Type B pancreatic cell (in vitro differentiated cells): ENCODE results near the gene ZFYVE26. TPM values are rescaled to one million over a fixed set of nuclear protein-coding genes. Genes with fewer than 3 reads are reported as not detected.
"Not testable (repeated sequence)": the region's sequence is repeated elsewhere in the genome, so short reads cannot be mapped to it uniquely, and the experiment has no call there.

Experiments used
- DNase-seq: peaks from one replicate; pipeline ENCODE4 v3.0.0; 2021; ENCODE audit warnings: mixed read lengths; ENCODE audit not compliant: unreplicated experiment; ENCODE audit errors: extremely low spot score
- H3K27ac Mint-ChIP-seq: 2 replicates; pipeline ENCODE4 v1.8.0; 2021; ENCODE audit warnings: mild to moderate bottlenecking, mixed read lengths
- H3K27me3 Mint-ChIP-seq: 2 replicates; pipeline ENCODE4 v1.8.0; 2021; ENCODE audit warnings: mixed read lengths
- H3K36me3 Mint-ChIP-seq: 2 replicates; pipeline ENCODE4 v1.8.0; 2021; ENCODE audit warnings: mixed read lengths
- H3K4me1 Mint-ChIP-seq: one replicate; pipeline ENCODE4 v1.8.0; 2021; ENCODE audit warnings: mixed read lengths; ENCODE audit not compliant: unreplicated experiment
- H3K4me3 Mint-ChIP-seq: 2 replicates; pipeline ENCODE4 v1.8.0; 2021; ENCODE audit warnings: mild to moderate bottlenecking, mixed read lengths
- H3K9me3 Mint-ChIP-seq: 2 replicates; pipeline ENCODE4 v1.8.0; 2021; ENCODE audit warnings: mixed read lengths
- total RNA-seq: library from RNA; stranded (reverse); gene quantifications from 2 replicates; pipeline ENCODE4 v1.2.1, GENCODE V29; 2021; ENCODE audit warnings: low replicate concordance
- TF ChIP-seq, protein P1 (sequence below): fragments of 200-600 bp; sonication (generic); conservative IDR thresholded peaks from 2 replicates; pipeline ENCODE4 v1.5.0; 2021; ENCODE audit warnings: antibody characterized with exemption, mild to moderate bottlenecking

The ZFYVE26 gene
- total RNA-seq, 1 donor from 2014 or later: 36.6 TPM

DNA sequence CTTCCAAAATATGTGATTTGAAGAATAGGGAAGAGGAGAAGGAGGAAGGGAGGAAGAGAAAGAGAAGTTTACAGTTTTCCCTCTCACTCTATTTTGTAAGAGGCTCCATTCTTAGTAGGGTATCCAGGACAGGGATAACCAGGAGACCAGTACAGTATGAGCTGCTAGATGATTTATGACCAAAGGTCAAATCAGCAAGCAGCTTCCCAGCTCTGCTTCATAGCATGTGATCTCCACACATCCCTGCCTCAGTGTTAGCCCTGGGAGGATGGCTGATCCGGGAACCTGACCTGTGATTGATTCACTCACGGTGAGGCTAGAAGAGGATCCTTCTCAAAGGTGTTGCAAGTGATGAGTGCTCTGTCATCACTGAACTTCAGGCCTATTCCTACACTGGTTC, 98.1 kb downstream of the ZFYVE26 start:
- Mint-ChIP-seq H3K4me3 (no peak overlapping the region), H3K36me3 (no peaks in the 10 kb centered on the region), H3K27me3 (peaks cover 15% of the 10 kb centered on the region), H3K9me3 (no peaks in the 10 kb centered on the region), H3K27ac (no peak overlapping the region), H3K4me1 (no peaks in the 10 kb centered on the region)
- TF ChIP-seq, protein P1, sequence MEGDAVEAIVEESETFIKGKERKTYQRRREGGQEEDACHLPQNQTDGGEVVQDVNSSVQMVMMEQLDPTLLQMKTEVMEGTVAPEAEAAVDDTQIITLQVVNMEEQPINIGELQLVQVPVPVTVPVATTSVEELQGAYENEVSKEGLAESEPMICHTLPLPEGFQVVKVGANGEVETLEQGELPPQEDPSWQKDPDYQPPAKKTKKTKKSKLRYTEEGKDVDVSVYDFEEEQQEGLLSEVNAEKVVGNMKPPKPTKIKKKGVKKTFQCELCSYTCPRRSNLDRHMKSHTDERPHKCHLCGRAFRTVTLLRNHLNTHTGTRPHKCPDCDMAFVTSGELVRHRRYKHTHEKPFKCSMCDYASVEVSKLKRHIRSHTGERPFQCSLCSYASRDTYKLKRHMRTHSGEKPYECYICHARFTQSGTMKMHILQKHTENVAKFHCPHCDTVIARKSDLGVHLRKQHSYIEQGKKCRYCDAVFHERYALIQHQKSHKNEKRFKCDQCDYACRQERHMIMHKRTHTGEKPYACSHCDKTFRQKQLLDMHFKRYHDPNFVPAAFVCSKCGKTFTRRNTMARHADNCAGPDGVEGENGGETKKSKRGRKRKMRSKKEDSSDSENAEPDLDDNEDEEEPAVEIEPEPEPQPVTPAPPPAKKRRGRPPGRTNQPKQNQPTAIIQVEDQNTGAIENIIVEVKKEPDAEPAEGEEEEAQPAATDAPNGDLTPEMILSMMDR: no peak
- no peak for DNase-seq

DNA sequence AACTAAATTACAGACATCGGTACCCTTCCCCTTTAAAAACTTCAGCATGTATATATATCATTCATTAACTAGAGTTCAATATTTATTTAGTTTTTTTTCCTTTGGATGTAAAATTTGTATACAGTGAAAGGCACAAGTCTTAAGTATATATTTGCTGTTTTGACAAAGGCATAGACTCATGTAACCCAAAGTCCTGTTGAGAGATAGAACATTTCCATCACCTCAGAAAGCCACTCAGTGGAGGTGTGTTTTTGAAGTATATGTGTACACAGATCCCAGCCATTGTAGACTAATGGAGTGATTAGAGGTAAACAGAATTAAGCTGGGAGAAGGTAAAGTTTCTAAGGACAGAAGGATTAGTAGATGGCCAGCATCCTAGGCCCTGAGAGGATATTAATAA, 99.3 kb downstream of the ZFYVE26 start:
- H3K4me3 Mint-ChIP-seq: no peak overlapping the region

DNA sequence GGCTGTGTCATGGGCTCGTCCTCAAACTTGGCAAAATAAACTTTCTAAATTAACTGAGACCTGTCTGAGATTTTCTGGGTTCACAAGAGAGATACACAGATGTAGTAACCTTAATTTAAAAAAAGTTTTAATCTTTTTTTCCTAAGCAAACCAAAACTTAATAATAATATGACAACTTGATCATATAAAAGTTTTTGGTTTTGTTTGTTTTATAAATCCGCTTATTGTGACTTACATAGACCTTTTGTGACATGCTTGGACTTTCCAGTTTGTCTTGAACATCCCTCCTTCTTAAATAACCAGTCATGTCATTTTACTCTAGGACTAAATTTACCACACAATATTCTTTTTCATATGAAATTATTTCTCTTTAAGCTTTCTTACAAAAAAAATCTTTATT, 106.2 kb downstream of the ZFYVE26 start:
- Mint-ChIP-seq H3K4me3 (no peak overlapping the region), H3K36me3 (no peaks in the 10 kb centered on the region), H3K9me3 (peaks cover 4% of the 10 kb centered on the region), H3K4me1 (no peaks in the 10 kb centered on the region), H3K27me3 (no peaks in the 10 kb centered on the region), H3K27ac (no peak overlapping the region)
- TF ChIP-seq, protein P1: no peak
- no peak for DNase-seq

More for the DNA sequence above, 99.3 kb downstream of the ZFYVE26 start:
- Mint-ChIP-seq H3K4me1 (no peaks in the 10 kb centered on the region), H3K27me3 (peaks cover 7% of the 10 kb centered on the region), H3K9me3 (no peaks in the 10 kb centered on the region), H3K27ac (no peak overlapping the region), H3K36me3 (no peaks in the 10 kb centered on the region)
- TF ChIP-seq, protein P1: no peak
- no peak for DNase-seq

DNA sequence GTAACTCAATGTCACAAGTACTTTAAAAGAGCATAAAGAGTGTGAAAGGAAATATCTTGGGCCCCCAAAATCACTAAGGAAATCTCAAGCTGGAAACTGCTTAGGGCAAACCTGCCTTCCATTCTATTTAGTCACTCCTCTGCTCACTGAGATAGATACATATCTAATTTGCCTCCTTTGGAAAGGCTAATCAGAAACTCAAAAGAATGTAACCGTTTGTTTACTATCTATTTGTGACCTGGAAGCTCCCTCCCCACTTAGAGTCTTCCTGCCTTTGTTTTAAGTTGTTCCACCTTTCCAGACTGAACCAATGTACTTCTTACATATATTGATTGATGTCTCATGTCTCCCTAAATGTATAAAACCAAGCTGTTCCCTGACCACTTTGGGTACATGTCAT, 106.6 kb downstream of the ZFYVE26 start:
- H3K27ac Mint-ChIP-seq, DNase-seq, H3K36me3 Mint-ChIP-seq, H3K9me3 Mint-ChIP-seq, H3K4me1 Mint-ChIP-seq, H3K27me3 Mint-ChIP-seq, H3K4me3 Mint-ChIP-seq: not testable (repeated sequence)

DNA sequence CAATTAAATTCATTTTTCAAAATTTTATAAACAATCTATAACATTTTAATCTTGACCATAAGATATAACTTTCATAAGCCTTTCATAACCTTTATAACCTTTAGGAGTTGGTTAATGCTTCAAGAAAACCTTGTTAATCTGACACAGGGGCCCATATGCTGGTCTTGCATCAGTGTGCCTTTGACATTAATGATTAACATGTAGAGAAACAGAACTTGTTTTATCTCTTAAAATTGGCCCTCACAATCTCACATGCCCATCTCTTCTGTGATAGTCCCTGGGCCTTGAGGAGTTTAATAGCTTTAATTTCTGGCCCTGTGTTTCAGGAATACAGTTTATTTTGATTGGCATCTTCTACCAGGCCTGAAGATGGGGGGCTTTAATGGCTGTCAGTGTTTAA, 107.0 kb downstream of the ZFYVE26 start:
- H3K9me3 Mint-ChIP-seq, DNase-seq, H3K4me3 Mint-ChIP-seq, H3K36me3 Mint-ChIP-seq, H3K27me3 Mint-ChIP-seq, H3K4me1 Mint-ChIP-seq, H3K27ac Mint-ChIP-seq: not testable (repeated sequence)

DNA sequence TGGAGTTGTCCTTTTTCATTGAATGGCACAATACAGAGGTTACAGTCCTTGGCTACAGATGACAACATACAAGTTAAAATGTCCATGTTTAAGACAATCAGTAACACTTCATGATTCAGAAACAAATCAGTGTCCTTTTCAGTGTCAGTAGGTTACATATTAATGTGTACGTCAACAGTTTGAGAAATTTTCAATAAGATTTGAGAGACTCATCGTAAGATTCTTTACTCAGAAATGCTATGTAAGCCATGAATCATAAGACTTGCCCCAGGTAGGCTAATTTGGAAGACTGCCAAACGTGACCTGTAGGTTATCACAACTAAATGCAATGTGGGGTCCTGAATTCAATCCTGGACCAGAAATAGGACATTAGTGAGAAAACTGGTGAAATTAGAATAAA, 111.2 kb downstream of the ZFYVE26 start:
- TF ChIP-seq, protein P1: no peak
- H3K9me3 Mint-ChIP-seq: no peaks in the 10 kb centered on the region
- no peaks in the 10 kb centered on the region for H3K27me3 Mint-ChIP-seq
- no peak for DNase-seq
- no peak overlapping the region for H3K4me3 Mint-ChIP-seq
- H3K27ac Mint-ChIP-seq: no peak overlapping the region
- no peaks in the 10 kb centered on the region for H3K36me3 Mint-ChIP-seq
- peaks cover 7% of the 10 kb centered on the region for H3K4me1 Mint-ChIP-seq

DNA sequence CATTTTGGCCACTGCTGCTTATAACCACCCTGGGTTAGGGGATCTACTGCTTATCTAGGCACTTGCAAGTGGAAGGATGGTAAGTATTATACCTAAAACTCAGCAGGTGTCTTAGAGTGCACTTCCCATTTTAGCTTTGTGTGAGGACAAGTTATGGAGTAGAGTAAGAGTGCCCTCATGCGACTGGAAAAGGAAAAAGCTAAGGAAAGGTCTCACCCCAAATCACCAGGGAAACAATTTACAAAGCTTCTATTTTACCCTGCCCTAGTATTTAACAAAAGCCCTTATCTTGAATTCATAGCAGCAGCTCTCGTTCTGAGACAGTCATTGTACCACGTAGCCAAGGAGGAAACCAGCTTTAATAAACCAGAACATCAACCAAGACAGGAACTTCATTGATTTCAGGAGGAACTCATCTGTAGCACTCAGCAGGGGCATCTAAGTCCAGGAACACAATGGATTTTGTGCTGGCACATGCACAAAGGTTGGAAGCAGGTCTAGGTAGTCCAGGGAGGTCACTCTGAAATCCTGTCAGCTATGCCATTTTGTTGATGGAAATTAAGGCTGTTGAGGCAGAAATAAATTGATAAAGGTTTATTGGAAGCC, 111.8 kb downstream of the ZFYVE26 start:
- Mint-ChIP-seq H3K36me3 (no peaks in the 10 kb centered on the region), H3K27me3 (no peaks in the 10 kb centered on the region), H3K4me3 (no peak overlapping the region), H3K27ac (no peak overlapping the region), H3K4me1 (peaks cover 7% of the 10 kb centered on the region), H3K9me3 (no peaks in the 10 kb centered on the region)
- no peak for DNase-seq
- TF ChIP-seq, protein P1: peak; percentile 83
